Activated naive CD4-positive, alpha-beta T cell (primary cell): ENCODE measurements around the gene CAB39.
A peak's percentile ranks its signal among the peaks of the same experiment; 100 is the strongest.

Experiments
- DNase-seq, 4 experiments: peaks; one replicate each; lab custom pipeline; 2025; lab: John Stamatoyannopoulos, UW

Gene CAB39

DNA sequence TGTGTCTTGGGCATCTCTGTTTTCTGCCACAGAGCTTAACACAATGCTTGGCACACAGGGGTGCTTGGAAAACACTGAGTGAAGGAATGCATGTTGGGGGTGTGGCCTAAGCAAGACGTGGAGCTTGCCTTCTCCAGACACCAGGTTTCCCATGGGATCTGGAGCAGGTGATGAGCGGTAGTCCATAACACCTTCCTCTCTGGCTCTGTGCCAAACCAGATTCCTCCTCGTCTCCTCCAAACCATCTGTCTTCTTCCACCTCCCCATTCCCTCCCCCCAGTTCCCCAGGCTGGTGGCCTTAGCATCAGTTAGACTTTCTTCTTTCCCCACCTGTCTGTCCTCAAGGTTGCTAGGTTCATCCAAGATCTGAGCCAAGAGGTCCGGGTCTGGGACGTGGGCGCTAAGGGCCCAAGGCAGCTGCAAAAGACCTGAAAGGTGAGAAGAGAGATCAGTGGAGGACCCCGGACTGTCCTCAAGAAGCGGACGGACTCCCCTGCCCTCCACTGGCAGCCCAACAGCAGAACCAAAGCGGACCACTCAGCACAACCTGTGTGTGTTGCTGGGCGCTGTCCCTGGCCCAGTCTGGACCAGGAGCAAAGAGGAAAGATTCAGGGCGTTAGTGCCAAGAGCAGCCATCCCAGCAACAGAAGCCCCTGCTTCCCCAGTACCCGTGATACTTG is 150.9 kb downstream of the CAB39 start:
- no peak for DNase-seq

DNA sequence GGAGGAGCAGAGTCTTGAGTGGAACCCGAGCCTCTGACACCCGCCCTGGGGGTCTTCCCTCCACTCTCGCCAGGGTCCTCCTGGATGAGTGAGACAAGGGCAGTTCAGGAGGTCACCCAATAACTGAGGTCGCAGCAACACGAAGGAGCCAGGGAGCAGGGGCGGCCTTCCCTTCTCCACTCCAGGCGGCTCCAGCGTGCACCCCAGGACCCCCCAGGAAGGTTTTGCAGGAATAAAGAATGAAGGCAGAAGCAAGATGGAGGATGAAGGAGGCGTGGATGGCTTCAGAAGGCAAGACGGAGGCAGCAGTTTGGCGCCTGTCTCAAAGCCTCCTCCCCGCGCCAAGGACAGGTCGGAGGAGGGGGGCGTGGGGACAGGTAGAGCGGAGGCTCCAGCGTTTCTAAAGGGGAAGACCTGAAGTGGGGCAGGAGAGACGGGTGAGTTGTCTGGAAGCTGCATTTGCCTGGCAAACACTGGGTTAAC is 151.5 kb downstream of the CAB39 start:
- DNase-seq = no peak

DNA sequence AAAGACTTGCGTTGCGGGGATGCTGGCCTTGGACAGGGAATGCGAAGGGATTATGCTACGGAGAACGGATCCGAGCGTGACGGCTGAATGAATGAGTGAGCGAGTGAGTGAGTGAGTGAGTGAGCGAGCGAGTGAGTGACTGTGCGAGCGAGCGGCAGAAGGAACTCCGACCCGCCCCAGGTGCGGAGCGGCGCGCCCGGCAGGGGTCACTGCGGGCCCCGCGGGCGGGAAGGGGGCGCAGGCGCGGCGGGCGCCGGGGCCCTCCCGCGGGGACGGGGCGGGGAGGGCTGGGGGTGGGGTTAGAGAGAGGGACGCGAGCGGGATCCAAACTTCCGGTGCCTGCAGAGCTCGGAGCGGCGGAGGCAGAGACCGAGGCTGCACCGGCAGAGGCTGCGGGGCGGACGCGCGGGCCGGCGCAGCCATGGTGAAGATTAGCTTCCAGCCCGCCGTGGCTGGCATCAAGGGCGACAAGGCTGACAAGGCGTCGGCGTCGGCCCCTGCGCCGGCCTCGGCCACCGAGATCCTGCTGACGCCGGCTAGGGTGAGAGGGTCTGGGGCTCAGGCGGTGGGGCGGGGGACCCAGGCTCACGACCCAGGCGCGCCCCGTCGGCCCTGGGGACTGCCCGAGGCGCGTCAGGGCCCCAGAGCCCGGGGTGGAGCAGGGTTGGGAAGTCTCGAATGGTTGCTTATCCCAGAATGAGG is 152.1 kb downstream of the CAB39 start, which contains the start of gene ITM2C:
Gene ITM2C, plus strand, starts transcription at position 338 of the 702 bp plus-strand sequence. Its CDS starts 84 bp downstream, at position 422.
- DNase-seq = peak in 3 of 4 experiments; percentile 42 to 75 (median 58)

DNA sequence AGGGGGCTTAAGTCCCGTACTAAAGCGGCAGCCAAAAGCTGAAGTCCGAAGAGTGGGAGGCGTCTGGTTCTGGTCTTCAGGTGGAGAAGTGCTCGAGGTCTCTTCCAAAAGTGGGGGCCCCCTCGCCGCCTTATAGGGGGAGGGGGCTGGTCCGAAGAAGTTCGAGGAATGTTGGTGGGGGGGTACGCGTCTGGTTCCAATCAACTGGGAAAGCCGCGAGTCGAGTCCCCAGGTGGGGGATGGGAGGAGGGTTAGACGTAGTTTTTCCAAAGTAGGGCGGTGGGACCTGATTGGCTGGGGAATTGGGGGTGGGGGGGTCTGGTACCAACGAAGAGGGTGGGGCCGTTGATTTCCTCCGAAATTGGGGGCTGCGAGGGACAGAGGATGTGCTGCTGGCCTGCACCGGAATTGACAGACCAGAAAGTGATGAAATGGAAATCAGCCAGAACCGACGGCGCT is 152.7 kb downstream of the CAB39 start:
- no peak for DNase-seq

DNA sequence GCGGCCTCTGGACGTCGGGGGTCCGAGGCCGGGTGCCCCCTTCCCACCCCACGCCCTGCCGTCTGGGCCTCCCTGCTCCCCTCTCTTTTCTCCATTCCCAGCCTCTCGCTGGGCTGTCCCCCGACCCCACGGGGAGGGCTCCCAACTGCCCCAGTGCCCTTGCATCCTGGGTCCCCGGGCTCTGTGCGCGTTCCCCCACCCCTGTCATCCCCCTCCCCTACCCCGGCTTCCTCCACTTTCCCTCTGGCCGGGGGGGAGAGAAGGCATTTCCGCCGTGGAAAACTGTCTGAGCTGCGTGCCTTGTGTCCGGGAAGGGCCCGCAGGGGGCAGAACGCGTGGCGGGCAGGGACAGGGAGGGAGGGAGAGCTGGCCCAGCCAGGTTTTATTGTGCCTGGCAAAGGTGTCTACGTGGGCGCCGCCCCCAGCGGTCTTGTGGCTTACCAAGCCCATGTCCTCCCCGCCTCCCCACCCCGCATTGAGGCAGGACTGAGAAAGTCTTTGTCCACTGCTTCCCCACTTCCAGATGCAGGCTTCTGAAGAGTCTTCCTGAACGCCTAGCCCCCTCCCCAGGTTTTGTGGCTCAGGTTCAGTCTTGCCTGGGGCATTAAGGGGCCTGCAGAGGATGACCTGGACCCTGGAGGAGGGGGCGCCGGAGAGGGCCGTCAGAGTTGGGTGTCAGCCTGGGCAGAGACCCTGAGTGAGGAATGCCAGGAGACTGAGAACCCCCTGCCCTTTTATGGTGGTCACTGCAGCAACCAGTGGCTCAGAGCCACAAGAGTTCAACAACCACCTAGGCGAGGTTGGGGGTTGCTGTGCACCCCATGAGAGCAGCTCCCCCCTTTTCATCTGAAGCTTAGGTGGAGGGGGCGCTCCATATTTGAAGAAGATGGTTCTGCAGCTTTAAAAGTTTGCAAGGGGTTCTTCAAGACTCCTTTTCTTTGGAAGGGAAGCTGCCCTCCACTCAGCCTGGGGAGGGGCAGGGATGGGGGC is 153.4 kb downstream of the CAB39 start:
- DNase-seq = no peak

DNA sequence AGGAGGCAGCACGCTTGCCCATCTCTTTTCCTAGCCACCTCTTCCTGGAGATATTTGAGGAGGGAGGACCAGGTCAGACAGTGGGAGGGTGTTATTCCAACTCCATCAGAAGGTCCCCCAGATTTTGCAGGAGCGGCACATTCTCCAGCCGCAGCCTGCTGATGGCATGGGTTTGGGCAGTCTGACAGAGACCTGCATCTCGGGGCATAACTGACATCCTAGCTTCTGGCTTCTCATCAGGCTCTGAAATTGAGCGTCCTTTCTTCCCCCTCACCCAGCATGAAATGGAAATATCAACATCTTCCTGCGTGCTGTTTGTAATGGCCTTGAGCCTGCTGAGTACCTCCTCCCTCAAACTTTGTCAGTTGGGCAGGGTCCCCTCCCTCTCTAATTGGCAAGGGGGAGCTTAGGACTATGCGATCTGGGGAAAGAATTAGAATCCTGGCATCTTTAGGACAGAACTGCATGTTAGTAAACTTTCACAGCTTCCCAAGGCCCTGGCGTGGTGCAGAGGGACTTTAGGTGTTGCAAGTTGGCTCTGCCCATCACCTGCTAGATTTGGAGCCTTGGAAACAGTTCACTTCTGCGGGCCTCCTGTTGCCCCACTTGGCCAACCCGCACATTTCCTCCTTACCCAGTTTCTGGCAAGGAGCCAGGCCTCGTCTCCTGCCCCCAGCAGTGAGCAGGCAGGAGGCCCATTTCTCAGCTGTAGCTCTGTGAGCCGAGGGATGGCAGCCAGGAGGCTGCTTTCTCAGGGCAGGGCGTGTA is 154.3 kb downstream of the CAB39 start:
- peak in 2 of 4 experiments; percentile 44 to 61 for DNase-seq

DNA sequence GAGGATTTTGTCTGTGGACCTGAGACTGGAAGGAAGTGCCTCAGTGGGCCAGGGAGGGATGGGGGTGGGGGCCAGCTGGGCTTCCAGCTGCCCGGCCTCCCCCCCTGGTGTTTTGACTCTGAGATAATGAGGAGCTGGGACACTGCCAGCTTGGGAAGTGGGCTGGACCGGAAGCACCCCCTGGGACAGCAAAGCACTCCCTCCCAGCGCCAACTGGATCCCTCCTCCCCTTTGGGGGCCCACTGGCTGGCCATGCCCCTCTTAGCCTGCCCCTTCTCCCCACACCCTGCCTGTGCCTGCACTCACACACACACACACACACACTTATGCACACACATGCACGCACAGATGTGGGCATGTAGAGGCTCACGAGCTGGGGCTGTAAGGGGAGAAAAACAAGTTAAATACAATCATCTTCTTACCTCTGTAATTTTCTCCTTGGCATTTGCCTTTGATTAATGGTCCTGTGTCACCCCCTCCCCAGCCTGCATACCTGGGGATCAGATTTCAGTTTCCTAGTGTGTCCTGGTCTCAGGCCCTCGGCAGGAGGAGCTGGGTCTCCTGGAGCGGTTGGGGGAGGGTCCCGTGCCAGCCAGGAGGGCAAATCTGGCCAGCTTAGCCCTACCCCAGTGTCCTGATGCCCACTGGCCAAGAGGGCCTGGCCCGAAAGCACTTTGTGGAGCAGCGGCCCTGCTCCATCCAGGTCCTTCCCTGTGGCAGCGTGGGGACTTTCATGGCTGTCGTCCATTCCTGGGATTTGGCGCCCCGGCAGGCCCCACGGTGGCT is 155.7 kb downstream of the CAB39 start:
- no peak for DNase-seq

DNA sequence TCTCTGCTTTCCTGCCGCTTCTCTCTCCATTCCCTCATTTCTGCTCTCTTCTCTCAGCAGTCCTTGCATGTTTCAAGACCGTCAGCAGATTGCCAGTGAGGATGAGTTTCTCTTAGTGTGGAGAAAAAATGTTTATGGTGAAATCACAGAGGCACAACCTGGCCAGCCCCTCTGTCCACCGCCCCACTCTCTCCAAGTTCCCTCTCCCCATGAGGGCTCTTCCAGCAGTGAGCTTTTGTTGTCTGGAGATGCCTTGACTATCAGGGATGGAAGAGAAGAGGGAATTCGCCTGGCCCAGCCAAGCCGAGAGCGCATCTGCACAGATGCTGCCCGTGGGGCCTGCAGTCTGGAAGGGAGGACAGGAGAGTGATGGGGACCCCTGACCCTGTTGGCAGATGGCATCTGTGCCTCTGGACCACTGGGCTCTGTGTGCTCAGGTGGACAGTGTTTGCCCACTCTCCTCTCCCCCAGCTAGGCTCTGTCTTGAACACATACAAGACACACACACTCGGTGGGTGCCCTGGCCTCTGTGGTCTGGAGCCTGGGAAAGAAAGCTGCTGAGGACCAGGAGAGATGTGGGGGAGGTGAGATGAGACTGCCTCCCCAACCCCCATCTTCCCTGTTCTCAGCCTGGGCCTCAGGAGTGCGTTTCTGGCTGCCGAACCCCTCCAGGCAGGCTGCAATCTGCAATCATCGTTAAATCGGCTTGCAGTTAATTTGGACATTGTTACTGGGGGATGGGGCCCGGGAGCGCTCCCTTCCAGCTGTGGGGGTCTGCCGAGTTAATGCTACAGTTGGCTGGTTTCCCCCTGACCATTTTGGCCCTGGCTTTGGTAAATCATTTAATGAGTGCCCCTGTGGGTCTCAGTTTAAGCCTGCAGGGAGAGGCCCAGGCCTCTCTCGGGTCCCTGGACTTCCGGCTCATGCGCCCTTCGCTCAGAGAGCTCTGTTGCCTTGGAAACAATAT is 156.6 kb downstream of the CAB39 start:
- DNase-seq = no peak

DNA sequence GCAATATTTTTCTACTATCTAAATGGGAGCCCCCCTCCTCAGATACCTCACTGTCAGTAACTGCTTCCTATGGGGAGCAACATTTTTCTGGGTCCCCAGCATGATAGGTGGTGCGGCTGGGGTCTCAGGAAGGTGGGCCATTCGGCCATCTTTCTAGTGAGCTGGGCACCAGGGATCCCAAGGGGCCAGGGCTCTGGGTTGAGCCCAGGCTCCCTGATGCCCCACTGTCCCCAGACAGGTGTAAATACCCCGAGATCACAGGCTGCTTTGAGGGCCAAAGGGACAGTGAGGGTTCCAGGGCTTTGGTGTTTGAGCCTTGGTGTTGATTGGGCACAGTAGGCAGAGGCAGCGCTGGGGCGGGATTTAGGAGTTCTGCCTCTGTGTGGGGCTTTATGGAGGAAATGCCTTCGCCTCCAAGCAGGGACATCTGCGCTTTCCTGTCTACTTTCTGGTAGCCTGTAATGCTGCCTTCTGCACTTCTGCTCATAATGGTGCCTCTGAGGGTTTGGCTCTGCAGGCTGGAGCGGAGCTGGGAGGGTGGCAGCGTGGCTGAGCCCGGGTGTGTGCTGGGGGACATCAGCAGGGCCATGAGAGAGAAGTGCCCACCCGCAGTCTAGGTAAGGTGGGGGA is 157.4 kb downstream of the CAB39 start:
- DNase-seq = no peak
